Skeletal muscle tissue (tissue), 4 donors: ENCODE measurements around the gene GALNS. TPM values are rescaled to one million over a fixed set of nuclear protein-coding genes. Genes with fewer than 3 reads are reported as not detected.
"Not testable (repeated sequence)": the region's sequence is repeated elsewhere in the genome, so short reads cannot be mapped to it uniquely, and the experiment has no call there.

Experiments
- H3K27ac ChIP-seq: one replicate; pipeline ENCODE4 v1.7.0; 2013; ENCODE audit warnings: mild to moderate bottlenecking, low read depth, low read length, inconsistent platforms
- H3K27me3 ChIP-seq, 3 donors: one replicate each; pipeline ENCODE4 v1.7.0; 2013; ENCODE audit warnings: low read length in 3 of 3; ENCODE audit not compliant: control insufficient read depth in 3 of 3, insufficient read depth in 3 of 3
- H3K36me3 ChIP-seq, 3 donors: one replicate each; pipeline ENCODE4 v1.7.0; 2013; ENCODE audit warnings: low read length in 3 of 3; ENCODE audit not compliant: control insufficient read depth in 3 of 3, insufficient read depth in 3 of 3
- H3K4me1 ChIP-seq, 3 donors: one replicate each; pipeline ENCODE4 v1.7.0; 2013; ENCODE audit warnings: low read length in 3 of 3, mild to moderate bottlenecking in 3 of 3; ENCODE audit not compliant: control insufficient read depth in 3 of 3, insufficient read depth in 3 of 3
- H3K4me3 ChIP-seq, 3 donors: one replicate each; pipeline ENCODE4 v1.7.0; 2013; ENCODE audit warnings: low read length in 3 of 3
- H3K9ac ChIP-seq, 3 donors: one replicate each; pipeline ENCODE4 v1.7.0; 2013; ENCODE audit warnings: low read length in 3 of 3, mild to moderate bottlenecking in 3 of 3, moderate library complexity in 2 of 3, low read depth in 1 of 3
- H3K9me3 ChIP-seq, 3 donors: one replicate each; pipeline ENCODE4 v1.7.0; 2013; ENCODE audit warnings: low read length in 3 of 3; ENCODE audit not compliant: control insufficient read depth in 3 of 3
- total RNA-seq: library from RNA; depleted of rRNA; stranded (reverse); fragments of >200 nt; gene quantifications from one replicate; pipeline ENCODE4 v1.2.3, GENCODE V29; 2014
- donor health status: Osteomylitis.

The GALNS gene
- total RNA-seq, 1 donor from 2014 or later, result 9.9 TPM

DNA sequence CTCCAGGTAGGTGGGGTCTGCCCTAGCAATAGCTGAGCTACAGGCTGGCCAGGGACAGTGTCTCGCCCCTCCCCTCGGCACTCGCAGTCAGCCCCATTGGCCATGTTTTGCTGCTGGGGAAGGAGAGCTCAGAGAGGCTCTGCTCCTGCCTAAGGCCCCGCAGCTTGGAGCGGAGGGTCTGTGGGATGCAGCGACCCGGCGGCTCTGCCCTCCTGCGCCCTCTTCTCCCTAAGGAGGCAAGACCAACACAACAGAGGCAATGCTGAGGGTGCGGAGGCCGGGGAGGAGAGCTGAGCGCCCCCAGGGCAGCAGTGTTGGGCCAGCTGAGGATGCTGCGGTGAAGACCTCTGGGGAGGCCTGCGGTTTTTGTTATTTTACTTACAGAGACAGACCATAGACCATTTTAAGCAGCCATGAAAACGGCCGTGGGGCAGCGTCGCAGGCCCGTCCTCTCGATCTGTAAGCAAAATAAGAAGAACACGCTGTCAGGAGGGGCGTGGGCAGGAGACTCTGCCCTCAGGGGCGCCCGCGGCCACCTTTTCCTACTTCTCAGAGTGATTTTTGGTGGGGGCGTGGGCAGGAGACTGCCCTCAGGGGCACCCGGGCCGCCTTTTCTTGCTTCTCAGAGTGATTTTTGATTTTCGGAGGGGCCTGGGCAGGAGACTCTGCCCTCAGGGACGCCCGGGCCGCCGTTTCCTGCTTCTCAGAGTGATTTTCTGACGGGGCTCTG lies 41.1 kb upstream of the GALNS start:
- peak overlapping the region; percentile 94 for H3K27ac ChIP-seq
- peak overlapping the region in 1 of 3 donors; percentile 89 for H3K9ac ChIP-seq
- no peaks in the 10 kb centered on the region for H3K9me3 ChIP-seq
- H3K4me1 ChIP-seq, result peaks cover 32 to 57% (median 49%) of the 10 kb centered on the region in 3 donors
- H3K36me3 ChIP-seq, result peaks cover 0 to 11% (median 7%) of the 10 kb centered on the region in 3 donors
- peak overlapping the region in 1 of 3 donors; percentile 79 for H3K4me3 ChIP-seq
- H3K27me3 ChIP-seq, result no peaks in the 10 kb centered on the region

DNA sequence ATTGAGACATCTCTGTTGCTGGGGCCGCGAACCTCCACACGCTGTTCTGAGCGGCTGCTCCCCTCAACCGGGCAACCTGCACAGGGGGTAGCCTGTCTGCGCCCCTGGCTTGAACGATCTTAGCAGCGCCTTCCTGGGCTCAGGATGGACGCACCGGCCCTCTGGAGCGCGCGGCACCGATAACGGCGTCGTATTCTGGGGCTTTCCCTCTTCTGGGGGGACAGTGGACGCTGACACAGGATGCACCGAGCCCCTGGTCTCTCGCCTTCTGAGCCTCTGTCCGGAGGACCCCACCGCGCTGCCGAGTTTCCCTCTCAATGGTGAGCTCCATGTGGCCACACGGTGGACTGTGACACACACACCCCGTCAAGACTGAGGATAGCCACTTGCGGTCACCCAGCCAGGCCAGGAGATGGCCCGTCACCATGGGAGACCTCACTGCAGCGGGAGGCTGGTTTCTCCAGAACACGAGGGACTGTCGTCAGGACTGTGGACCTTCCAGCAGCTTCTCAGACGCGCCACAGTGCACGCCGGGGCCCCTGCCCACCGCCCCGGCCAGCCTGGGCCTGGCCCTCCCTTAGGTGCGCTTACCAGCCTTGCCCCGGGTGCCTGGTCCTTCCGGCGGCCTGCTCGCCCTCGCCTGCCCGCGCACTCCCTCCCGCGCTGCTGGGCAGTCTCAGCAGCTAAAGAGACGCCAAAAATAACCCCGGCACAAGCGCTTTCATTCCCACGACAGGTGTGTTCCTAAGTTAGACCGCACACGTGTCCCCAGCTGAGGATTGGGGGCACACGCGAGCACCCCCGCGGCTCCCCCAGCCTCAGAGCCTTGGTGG lies 39.7 kb upstream of the GALNS start:
- Histone ChIP-seq H3K9ac (peak overlapping the region; percentile 65 to 89 (median 79)), H3K27me3 (no peaks in the 10 kb centered on the region), H3K4me1 (peaks cover 42 to 64% (median 56%) of the 10 kb centered on the region in 3 donors), H3K9me3 (no peaks in the 10 kb centered on the region), H3K27ac (peak overlapping the region; percentile 94), H3K36me3 (peaks cover 14 to 20% (median 18%) of the 10 kb centered on the region in 3 donors), H3K4me3 (peak overlapping the region; percentile 49 to 79 (median 77))

- H3K27ac ChIP-seq, result peak overlapping the region; percentile 94
- H3K9ac ChIP-seq, result peak overlapping the region; percentile 65 to 89 (median 79)
- H3K4me3 ChIP-seq, result peak overlapping the region in 2 of 3 donors; percentile 77 to 79
- H3K4me1 ChIP-seq, result peaks cover 42 to 64% (median 56%) of the 10 kb centered on the region in 3 donors
- H3K27me3 ChIP-seq, result no peaks in the 10 kb centered on the region
- no peaks in the 10 kb centered on the region for H3K9me3 ChIP-seq
- H3K36me3 ChIP-seq, result peaks cover 22 to 27% (median 24%) of the 10 kb centered on the region in 3 donors
These were observed 38.6 kb upstream of the GALNS start for GRCh38 chr16:88895335-88895734.

- Histone ChIP-seq H3K4me1 (peaks cover 42 to 64% (median 56%) of the 10 kb centered on the region in 3 donors), H3K9ac (peak overlapping the region; percentile 65 to 89 (median 79)), H3K27me3 (no peaks in the 10 kb centered on the region), H3K4me3 (peak overlapping the region; percentile 51 to 79 (median 77)), H3K9me3 (no peaks in the 10 kb centered on the region), H3K27ac (peak overlapping the region; percentile 94), H3K36me3 (peaks cover 28 to 32% (median 28%) of the 10 kb centered on the region in 3 donors)
These were observed 38.0 kb upstream of the GALNS start for GRCh38 chr16:88894681-88895300.

GRCh38 chr16:88894266-88894665 lies 37.5 kb upstream of the GALNS start:
- not testable (repeated sequence) for H3K9me3 ChIP-seq, H3K27ac ChIP-seq, H3K27me3 ChIP-seq
- Histone ChIP-seq H3K9ac (peak overlapping the region in 1 of 3 donors; percentile 89), H3K4me1 (peaks cover 42 to 64% (median 57%) of the 10 kb centered on the region in 3 donors), H3K36me3 (peaks cover 31 to 32% (median 32%) of the 10 kb centered on the region in 3 donors), H3K4me3 (peak overlapping the region; percentile 51 to 79 (median 77))

- no peaks in the 10 kb centered on the region for H3K9me3 ChIP-seq
- peak overlapping the region in 2 of 3 donors; percentile 41 to 43 for H3K4me3 ChIP-seq
- peak overlapping the region; percentile 83 for H3K27ac ChIP-seq
- H3K4me1 ChIP-seq, result peaks cover 45 to 68% (median 61%) of the 10 kb centered on the region in 3 donors
- H3K9ac ChIP-seq, result peak overlapping the region in 1 of 3 donors; percentile 68
- H3K36me3 ChIP-seq, result peaks cover 31 to 34% (median 32%) of the 10 kb centered on the region in 3 donors
- H3K27me3 ChIP-seq, result no peaks in the 10 kb centered on the region
These were observed 36.6 kb upstream of the GALNS start for GRCh38 chr16:88893127-88893968.

GRCh38 chr16:88892065-88892464 lies 35.3 kb upstream of the GALNS start:
- no peaks in the 10 kb centered on the region for H3K9me3 ChIP-seq
- H3K9ac ChIP-seq, result peak overlapping the region in 1 of 3 donors; percentile 16
- peaks cover 26 to 31% (median 27%) of the 10 kb centered on the region in 3 donors for H3K36me3 ChIP-seq
- H3K27ac ChIP-seq, result peak overlapping the region; percentile 83
- peaks cover 50 to 70% (median 65%) of the 10 kb centered on the region in 3 donors for H3K4me1 ChIP-seq
- no peak overlapping the region for H3K4me3 ChIP-seq
- no peaks in the 10 kb centered on the region for H3K27me3 ChIP-seq

DNA sequence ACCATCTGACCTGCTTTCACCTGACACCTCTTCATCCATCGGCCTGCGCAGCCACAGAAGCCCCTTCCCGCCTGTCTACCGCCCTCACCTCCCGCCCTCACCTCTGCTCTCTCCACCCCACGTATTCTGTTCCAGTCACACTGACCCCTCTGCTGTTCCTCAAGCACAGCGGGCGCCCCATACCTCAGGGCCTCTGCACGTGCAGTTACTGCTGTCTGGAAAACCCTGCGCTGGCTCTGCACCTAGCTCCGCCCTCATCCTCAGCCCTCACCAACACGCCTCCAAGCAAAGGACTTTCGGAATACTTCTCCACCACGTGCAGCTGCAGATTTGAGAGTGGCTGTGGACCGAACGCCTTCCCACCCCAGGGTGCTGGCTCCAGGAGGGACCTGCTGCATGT lies 34.3 kb upstream of the GALNS start:
- H3K4me1 ChIP-seq, result peaks cover 55 to 70% (median 66%) of the 10 kb centered on the region in 3 donors
- no peaks in the 10 kb centered on the region for H3K9me3 ChIP-seq
- no peaks in the 10 kb centered on the region for H3K27me3 ChIP-seq
- no peak overlapping the region for H3K9ac ChIP-seq
- peaks cover 26 to 31% (median 30%) of the 10 kb centered on the region in 3 donors for H3K36me3 ChIP-seq
- no peak overlapping the region for H3K27ac ChIP-seq
- H3K4me3 ChIP-seq, result no peak overlapping the region
